Activated CD4-positive, alpha-beta memory T cell treated with anti-CD3 and anti-CD28 coated beads for 36 hours (primary cell): Measurements from ENCODE around the gene TMEM87A. TPM values are rescaled to one million over a fixed set of nuclear protein-coding genes. Genes with fewer than 3 reads are reported as not detected.

Experiments used
- CTCF ChIA-PET: fragments of 350-600 bp; sonication (Branson Sonifier 250); formaldehyde crosslinking; loops from one replicate; lab custom pipeline; 2021; ENCODE audit warnings: antibody characterized with exemption, inconsistent platforms; lab: Charles Lee
- POLR2A ChIA-PET: fragments of 350-600 bp; sonication (Branson Sonifier 250); formaldehyde crosslinking; loops from one replicate; lab custom pipeline; 2021; ENCODE audit warnings: antibody characterized with exemption; lab: Charles Lee
- DNase-seq: peaks from one replicate; pipeline ENCODE4 v3.0.0-alpha.2; 2020
- H3K27ac Mint-ChIP-seq: one replicate; pipeline ENCODE4 v1.8.0; 2021; ENCODE audit warnings: mixed read lengths
- H3K27me3 Mint-ChIP-seq: one replicate; pipeline ENCODE4 v1.8.0; 2021; ENCODE audit warnings: mixed read lengths
- H3K36me3 Mint-ChIP-seq: one replicate; pipeline ENCODE4 v1.8.0; 2021; ENCODE audit warnings: mixed read lengths
- H3K4me1 Mint-ChIP-seq: one replicate; pipeline ENCODE4 v1.8.0; 2021; ENCODE audit warnings: low read depth, mixed read lengths
- H3K4me3 Mint-ChIP-seq: one replicate; pipeline ENCODE4 v1.8.0; 2021; ENCODE audit warnings: mild to moderate bottlenecking, mixed read lengths
- H3K9me3 Mint-ChIP-seq: one replicate; pipeline ENCODE4 v1.8.0; 2021; ENCODE audit warnings: mixed read lengths
- intact Hi-C: fragments of 100-400 bp; cut with micrococcal nuclease; formaldehyde crosslinking; loops from one replicate; pipeline ENCODE4 v1.15.1; 2023
- total RNA-seq, 2 experiments: library from RNA; stranded (reverse); gene quantifications; one replicate each; pipeline ENCODE4 v1.2.3, GENCODE V29; 2021

The TMEM87A gene
- total RNA-seq, 2 experiments from 2014 or later: 26.1 to 28.7 TPM

- no peak overlapping the region for H3K4me3 Mint-ChIP-seq
- no peak for DNase-seq
- peaks cover 23% of the 10 kb centered on the region for H3K36me3 Mint-ChIP-seq
- ChIA-PET POLR2A (no interaction called here), CTCF (no interaction called here)
- no peak overlapping the region for H3K27ac Mint-ChIP-seq
- intact Hi-C loops: no loop called here
- H3K9me3 Mint-ChIP-seq: no peaks in the 10 kb centered on the region
- H3K27me3 Mint-ChIP-seq: no peaks in the 10 kb centered on the region
- H3K4me1 Mint-ChIP-seq: peaks cover 40% of the 10 kb centered on the region
These were observed 71.4 kb downstream of the TMEM87A start for GRCh38 chr15:42201801-42202200.

- peaks cover 42% of the 10 kb centered on the region for H3K36me3 Mint-ChIP-seq
- DNase-seq: no peak
- ChIA-PET CTCF (no interaction called here), POLR2A (no interaction called here)
- no peak overlapping the region for H3K27ac Mint-ChIP-seq
- no peak overlapping the region for H3K4me3 Mint-ChIP-seq
- H3K9me3 Mint-ChIP-seq: no peaks in the 10 kb centered on the region
- H3K4me1 Mint-ChIP-seq: peaks cover 35% of the 10 kb centered on the region
- intact Hi-C loops: no loop called here
- H3K27me3 Mint-ChIP-seq: no peaks in the 10 kb centered on the region
These were observed 74.1 kb downstream of the TMEM87A start for GRCh38 chr15:42199126-42199525.

- no peak overlapping the region for H3K4me3 Mint-ChIP-seq
- intact Hi-C loops: no loop called here
- no peak for DNase-seq
- peaks cover 39% of the 10 kb centered on the region for H3K4me1 Mint-ChIP-seq
- ChIA-PET CTCF (no interaction called here), POLR2A (no interaction called here)
- no peaks in the 10 kb centered on the region for H3K9me3 Mint-ChIP-seq
- H3K36me3 Mint-ChIP-seq: peaks cover 40% of the 10 kb centered on the region
- no peak overlapping the region for H3K27ac Mint-ChIP-seq
- no peaks in the 10 kb centered on the region for H3K27me3 Mint-ChIP-seq
These were observed 74.7 kb downstream of the TMEM87A start for GRCh38 chr15:42198516-42198915.

- Mint-ChIP-seq H3K36me3 (peaks cover 53% of the 10 kb centered on the region), H3K4me3 (no peak overlapping the region), H3K27ac (peak overlapping the region; percentile 69), H3K4me1 (peaks cover 61% of the 10 kb centered on the region), H3K9me3 (no peaks in the 10 kb centered on the region), H3K27me3 (no peaks in the 10 kb centered on the region)
- CTCF ChIA-PET: no interaction called here
- intact Hi-C loops: no loop called here
- POLR2A ChIA-PET: interaction anchor here (1.0 to 1.2 kb wide), 2 partner anchors 13 to 87 kb away, joined by 3 to 5 read pairs; partner anchors contain the start of gene VPS39
- peak; percentile 51 for DNase-seq
These were observed 78.7 kb downstream of the TMEM87A start for GRCh38 chr15:42194513-42194912.

- CTCF ChIA-PET: interaction anchor here (0.5 to 0.9 kb wide), 3 partner anchors 14 to 75 kb away, joined by 3 to 6 read pairs (median 3); no protein-coding TSS in a partner anchor
These were observed 79.8 kb downstream of the TMEM87A start for GRCh38 chr15:42193383-42193782.

GRCh38 chr15:42191610-42192346 lies 81.5 kb downstream of the TMEM87A start:
- no peaks in the 10 kb centered on the region for H3K9me3 Mint-ChIP-seq
- CTCF ChIA-PET: no interaction called here
- H3K36me3 Mint-ChIP-seq: peaks cover 62% of the 10 kb centered on the region
- DNase-seq: no peak
- peak overlapping the region; percentile 52 for H3K27ac Mint-ChIP-seq
- POLR2A ChIA-PET: no interaction called here
- peaks cover 62% of the 10 kb centered on the region for H3K4me1 Mint-ChIP-seq
- peak overlapping the region; percentile 9 for H3K4me3 Mint-ChIP-seq
- intact Hi-C loops: no loop called here
- H3K27me3 Mint-ChIP-seq: no peaks in the 10 kb centered on the region

More at GRCh38 chr15:42193383-42193782, 79.8 kb downstream of the TMEM87A start:
- Mint-ChIP-seq H3K9me3 (no peaks in the 10 kb centered on the region), H3K27ac (peak overlapping the region; percentile 83), H3K4me3 (peak overlapping the region; percentile 41), H3K27me3 (no peaks in the 10 kb centered on the region), H3K4me1 (peaks cover 62% of the 10 kb centered on the region), H3K36me3 (peaks cover 56% of the 10 kb centered on the region)
- POLR2A ChIA-PET: interaction anchor here (1.0 to 1.2 kb wide), 2 partner anchors 14 to 86 kb away, joined by 3 to 5 read pairs; partner anchors contain the start of gene VPS39
- intact Hi-C loops: loop anchor here (1.0 kb wide), 3 partner anchors 15 to 86 kb away; partner anchors contain the start of genes GANC, TMEM87A and VPS39
- DNase-seq: no peak

- peak overlapping the region; percentile 14 for H3K27ac Mint-ChIP-seq
- no peak overlapping the region for H3K4me3 Mint-ChIP-seq
These were observed 82.9 kb downstream of the TMEM87A start for GRCh38 chr15:42190370-42190769.

GRCh38 chr15:42185801-42186200 lies 87.4 kb downstream of the TMEM87A start:
- intact Hi-C loops: no loop called here
- ChIA-PET POLR2A (no interaction called here), CTCF (no interaction called here)
- Mint-ChIP-seq H3K4me1 (peaks cover 17% of the 10 kb centered on the region), H3K9me3 (no peaks in the 10 kb centered on the region), H3K27ac (no peak overlapping the region), H3K27me3 (no peaks in the 10 kb centered on the region), H3K36me3 (peaks cover 62% of the 10 kb centered on the region), H3K4me3 (no peak overlapping the region)
- no peak for DNase-seq

More at GRCh38 chr15:42190370-42190769, 82.9 kb downstream of the TMEM87A start:
- H3K27me3 Mint-ChIP-seq: no peaks in the 10 kb centered on the region
- ChIA-PET POLR2A (no interaction called here), CTCF (no interaction called here)
- peaks cover 58% of the 10 kb centered on the region for H3K4me1 Mint-ChIP-seq
- no peaks in the 10 kb centered on the region for H3K9me3 Mint-ChIP-seq
- intact Hi-C loops: no loop called here
- no peak for DNase-seq
- peaks cover 60% of the 10 kb centered on the region for H3K36me3 Mint-ChIP-seq

GRCh38 chr15:42184736-42185135 lies 88.5 kb downstream of the TMEM87A start:
- Mint-ChIP-seq H3K27ac (no peak overlapping the region), H3K4me3 (no peak overlapping the region), H3K9me3 (no peaks in the 10 kb centered on the region), H3K36me3 (peaks cover 58% of the 10 kb centered on the region), H3K27me3 (no peaks in the 10 kb centered on the region), H3K4me1 (peaks cover 6% of the 10 kb centered on the region)
- ChIA-PET POLR2A (no interaction called here), CTCF (no interaction called here)
- intact Hi-C loops: no loop called here
- DNase-seq: no peak

GRCh38 chr15:42184296-42184695 lies 88.9 kb downstream of the TMEM87A start:
- ChIA-PET CTCF (no interaction called here), POLR2A (no interaction called here)
- Mint-ChIP-seq H3K27ac (no peak overlapping the region), H3K4me3 (no peak overlapping the region), H3K27me3 (no peaks in the 10 kb centered on the region), H3K4me1 (peaks cover 4% of the 10 kb centered on the region), H3K9me3 (no peaks in the 10 kb centered on the region), H3K36me3 (peaks cover 57% of the 10 kb centered on the region)
- intact Hi-C loops: no loop called here
- DNase-seq: no peak

GRCh38 chr15:42182961-42183360 lies 90.3 kb downstream of the TMEM87A start:
- H3K27me3 Mint-ChIP-seq: no peaks in the 10 kb centered on the region
- CTCF ChIA-PET: no interaction called here

GRCh38 chr15:42182328-42182886 lies 90.8 kb downstream of the TMEM87A start:
- H3K4me3 Mint-ChIP-seq: no peak overlapping the region
- ChIA-PET CTCF (no interaction called here), POLR2A (no interaction called here)
- intact Hi-C loops: no loop called here
- H3K36me3 Mint-ChIP-seq: peaks cover 52% of the 10 kb centered on the region
- no peaks in the 10 kb centered on the region for H3K4me1 Mint-ChIP-seq
- no peaks in the 10 kb centered on the region for H3K27me3 Mint-ChIP-seq
- DNase-seq: no peak
- H3K27ac Mint-ChIP-seq: no peak overlapping the region
- no peaks in the 10 kb centered on the region for H3K9me3 Mint-ChIP-seq

More at GRCh38 chr15:42182961-42183360, 90.3 kb downstream of the TMEM87A start:
- no peak for DNase-seq
- Mint-ChIP-seq H3K27ac (no peak overlapping the region), H3K36me3 (peaks cover 54% of the 10 kb centered on the region), H3K9me3 (no peaks in the 10 kb centered on the region), H3K4me1 (no peaks in the 10 kb centered on the region), H3K4me3 (no peak overlapping the region)
- intact Hi-C loops: no loop called here
- POLR2A ChIA-PET: no interaction called here
